NCI-H1436 (cell line): ENCODE measurements around the gene KDM5C.
"Not testable (repeated sequence)": the region's sequence is repeated elsewhere in the genome, so short reads cannot be mapped to it uniquely, and the experiment has no call there.

ENCODE experiments used
- DNase-seq: peaks from one replicate; lab custom pipeline; 2025; lab: John Stamatoyannopoulos, UW

The KDM5C gene

GRCh38 chrX:53190363-53190960 is 34.5 kb downstream of the KDM5C start:
- no peak for DNase-seq

GRCh38 chrX:53188763-53189162 is 36.2 kb downstream of the KDM5C start:
- DNase-seq = no peak

- DNase-seq = no peak
Observed at GRCh38 chrX:53186351-53186750, 38.7 kb downstream of the KDM5C start.

GRCh38 chrX:53184836-53185235 is 40.2 kb downstream of the KDM5C start:
- no peak for DNase-seq

GRCh38 chrX:53171356-53171755 is 53.7 kb downstream of the KDM5C start:
- DNase-seq = no peak

- DNase-seq = no peak
Observed at GRCh38 chrX:53166103-53166502, 58.9 kb downstream of the KDM5C start.

GRCh38 chrX:53164566-53164965 is 60.4 kb downstream of the KDM5C start:
- not testable (repeated sequence) for DNase-seq

- DNase-seq = no peak
Observed at GRCh38 chrX:53163436-53163835, 61.6 kb downstream of the KDM5C start.

GRCh38 chrX:53160297-53160983 is 64.6 kb downstream of the KDM5C start:
- DNase-seq = no peak

GRCh38 chrX:53159184-53159583 is 65.8 kb downstream of the KDM5C start:
- no peak for DNase-seq

- DNase-seq = no peak
Observed at GRCh38 chrX:53156207-53156596, 68.8 kb downstream of the KDM5C start.

- no peak for DNase-seq
Observed at GRCh38 chrX:53155512-53156206, 69.3 kb downstream of the KDM5C start.

- no peak for DNase-seq
Observed at GRCh38 chrX:53153581-53153980, 71.4 kb downstream of the KDM5C start.
